Measurements from ENCODE around the gene TPRG1L.

The TPRG1L gene

DNA sequence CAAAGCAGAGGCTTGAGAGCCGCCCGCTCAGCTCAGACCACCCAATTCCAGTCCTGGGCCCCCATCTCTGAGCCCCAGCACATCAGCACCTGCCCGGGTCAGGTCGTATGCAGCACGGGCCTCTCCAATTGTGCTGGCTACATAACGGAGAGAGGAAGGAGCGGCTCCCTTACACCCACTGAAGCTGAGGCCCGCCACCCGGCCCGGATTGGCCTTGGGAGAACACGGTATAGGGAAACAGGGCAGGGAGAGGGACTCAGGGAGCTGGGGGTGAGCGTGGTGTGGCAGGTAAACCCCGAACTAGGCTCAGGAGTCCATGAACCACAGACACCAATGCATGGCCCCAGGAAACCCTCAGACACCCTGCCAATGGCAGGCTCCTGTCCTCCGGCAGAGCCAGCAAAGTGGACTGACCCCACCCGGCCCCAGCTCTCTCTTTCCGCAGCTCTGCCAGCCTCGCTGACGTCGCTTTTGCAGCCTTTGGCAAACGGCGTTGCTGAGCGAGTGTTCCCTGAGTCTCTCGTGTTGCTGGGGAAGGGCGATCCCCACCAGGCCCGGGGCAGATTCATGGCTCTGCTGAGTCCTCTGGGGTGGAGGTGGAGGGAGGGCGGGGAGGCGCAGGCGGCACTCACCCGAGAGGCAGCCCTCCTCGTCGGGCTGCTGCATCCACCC lies 30.0 kb upstream of the TPRG1L start:
- FAIRE-seq, result no peak

DNA sequence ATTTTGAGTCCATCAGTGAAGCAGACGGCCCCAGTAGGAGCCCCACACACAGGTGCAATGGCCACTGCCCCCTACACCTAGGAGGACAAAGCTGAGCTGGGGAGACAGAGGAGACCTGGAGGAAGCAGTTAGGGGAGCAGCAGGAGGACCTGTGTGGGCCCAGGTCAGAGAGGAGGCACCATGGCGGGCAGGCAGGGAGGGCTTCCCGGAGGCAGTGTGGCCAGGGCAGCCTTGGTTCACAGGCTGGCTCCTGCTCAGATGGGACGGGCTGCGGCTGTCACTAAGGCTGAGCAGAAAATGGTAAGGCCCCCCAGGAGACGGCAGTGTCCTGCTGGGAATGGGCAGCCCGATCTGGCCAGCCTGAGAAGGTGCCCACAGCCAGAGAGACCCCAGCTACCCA lies 28.9 kb upstream of the TPRG1L start:
- FAIRE-seq, result no peak

DNA sequence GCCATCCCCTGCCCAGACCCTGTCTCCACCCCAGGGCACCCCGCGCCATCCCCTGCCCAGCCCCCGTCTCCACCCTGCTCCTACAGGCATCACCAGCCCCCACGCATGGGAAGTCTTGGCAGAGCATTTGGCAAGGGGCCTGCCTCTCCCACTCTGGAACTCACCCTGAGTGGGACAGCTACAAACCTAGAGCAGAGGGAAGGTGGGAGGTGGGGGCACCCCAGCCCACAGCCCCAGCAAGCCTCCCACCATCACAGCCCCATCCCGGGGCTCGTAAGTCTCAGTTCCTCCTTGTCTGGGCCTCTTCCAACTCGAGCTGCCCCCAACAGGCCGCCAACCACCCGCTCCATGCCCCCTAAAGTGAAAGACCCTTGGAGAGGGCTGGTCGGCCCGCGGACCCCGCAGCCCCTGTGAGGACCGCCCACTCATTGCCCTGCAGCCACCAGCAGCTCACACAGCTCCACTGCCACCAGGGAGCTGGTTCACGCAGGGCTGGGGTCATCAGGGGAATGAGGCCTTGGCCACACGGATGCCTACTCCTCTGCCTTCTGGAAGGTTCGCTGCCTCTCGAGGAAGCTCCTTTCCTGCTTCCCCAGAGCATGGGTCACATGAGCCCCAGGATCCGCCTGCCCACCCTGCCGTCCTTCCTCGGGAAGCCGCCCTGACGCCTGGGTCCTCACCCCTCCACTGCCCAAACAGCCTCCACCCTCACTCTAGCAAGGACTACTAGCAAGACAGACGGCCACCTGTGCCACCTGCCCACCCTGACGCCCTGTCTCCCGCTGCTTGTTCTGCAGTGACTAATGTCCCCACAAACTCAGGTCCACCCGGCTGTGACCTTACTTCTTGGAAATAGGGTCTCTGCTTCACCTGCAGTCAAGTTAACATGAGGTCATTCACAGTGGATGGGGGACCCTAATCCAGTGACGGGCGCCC lies 27.9 kb upstream of the TPRG1L start:
- no peak for FAIRE-seq

DNA sequence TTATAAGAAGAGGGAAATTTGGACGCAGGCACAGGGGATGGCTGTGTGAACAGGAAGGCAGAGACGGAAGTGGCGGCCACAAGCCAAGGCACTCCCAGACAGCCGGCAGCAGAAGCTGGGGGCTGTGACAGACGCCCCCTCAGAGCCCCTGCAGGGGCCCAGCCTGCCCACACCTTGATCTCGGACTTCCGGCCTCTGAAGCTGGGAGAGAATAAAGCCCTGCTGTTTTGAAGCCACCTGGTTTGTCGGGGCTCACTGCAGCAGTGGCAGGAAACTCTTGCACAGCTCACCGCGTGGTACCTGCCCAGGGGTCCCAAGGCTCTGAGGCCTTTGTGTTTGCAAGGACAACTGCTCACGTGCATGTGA lies 27.2 kb upstream of the TPRG1L start:
- no peak for FAIRE-seq

DNA sequence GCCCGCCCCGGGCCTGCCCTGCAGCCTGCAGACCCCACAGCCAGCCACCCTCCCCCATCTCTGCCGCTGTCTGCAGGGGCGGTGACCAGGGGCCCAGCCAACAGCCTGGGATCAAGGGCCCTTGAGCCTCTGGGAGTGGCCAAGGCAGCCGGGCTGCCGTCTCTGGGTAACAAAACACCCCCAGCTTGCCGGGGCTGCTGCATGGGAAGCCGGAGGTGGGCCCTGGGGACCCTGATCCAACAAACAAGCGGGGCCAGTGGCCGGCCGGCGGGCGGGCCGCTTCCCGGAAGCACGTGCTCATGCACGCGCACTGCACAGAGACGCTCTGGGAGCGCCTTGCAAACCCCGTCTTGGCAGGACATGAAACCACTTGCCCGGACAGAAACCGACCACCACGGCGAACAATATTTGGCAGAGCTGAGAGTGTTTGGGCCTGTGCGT lies 26.7 kb upstream of the TPRG1L start:
- FAIRE-seq, result no peak

DNA sequence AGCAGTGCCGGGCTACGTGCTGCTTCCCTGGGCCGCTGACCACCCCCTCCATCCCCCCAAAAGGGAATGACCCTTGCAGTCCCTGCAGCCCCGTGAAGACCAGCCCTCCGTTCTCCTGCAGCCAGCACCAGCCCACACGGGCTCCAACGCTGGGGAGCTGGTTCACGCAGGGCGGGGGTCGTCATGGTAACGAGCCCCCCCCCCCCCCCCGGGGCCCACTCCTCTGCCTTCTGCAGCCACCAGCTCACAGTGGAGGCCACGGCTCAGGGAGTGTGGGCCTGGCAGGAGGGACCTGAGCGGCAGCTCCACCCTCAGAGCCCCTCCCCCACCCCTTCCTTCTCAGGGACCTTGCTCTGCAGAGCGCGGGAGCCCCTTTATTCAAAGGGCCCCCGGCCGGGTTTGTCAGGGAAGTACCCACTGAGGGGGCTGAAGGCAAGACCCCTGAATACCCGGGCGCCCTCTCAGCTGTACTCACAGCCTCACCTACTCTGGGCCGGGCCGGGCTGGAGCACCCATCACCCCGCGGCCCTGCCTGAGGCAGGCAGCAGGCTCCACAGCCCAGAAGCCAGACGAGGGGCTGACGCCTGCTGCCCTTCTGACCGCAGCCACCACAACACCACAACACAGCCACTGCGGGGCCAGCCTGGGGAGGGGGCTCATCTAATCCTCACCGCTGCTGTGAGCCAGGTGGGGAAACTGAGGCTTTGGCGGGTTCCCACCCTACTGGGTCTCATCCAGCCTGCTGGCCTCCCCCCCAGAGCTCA lies 26.1 kb upstream of the TPRG1L start:
- FAIRE-seq, result no peak

DNA sequence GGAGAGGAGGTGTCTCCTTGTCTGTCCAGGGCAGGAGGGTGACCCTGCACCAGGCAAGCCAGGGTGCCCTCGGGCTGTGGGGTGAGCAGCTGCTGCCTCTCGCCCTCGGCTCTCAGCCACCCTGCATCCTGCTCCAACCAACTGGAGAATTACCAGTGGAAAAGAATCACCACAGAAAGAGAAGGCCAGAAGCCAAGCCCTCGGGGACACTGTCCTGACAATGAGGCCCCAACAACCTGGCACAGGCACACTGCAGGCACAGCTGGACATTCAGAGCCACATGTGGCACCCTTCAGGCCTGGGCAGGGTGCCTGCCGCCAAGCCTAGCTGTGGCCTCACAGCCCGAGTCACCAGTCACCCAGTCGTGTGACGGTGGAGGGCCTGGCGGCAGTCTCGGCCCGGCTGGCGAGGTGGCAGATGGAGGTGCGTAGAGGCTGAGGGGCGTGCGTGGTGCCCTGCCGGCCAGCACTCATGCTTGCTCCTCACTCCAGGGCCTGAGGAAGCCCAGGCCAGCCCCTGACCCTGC lies 25.5 kb upstream of the TPRG1L start:
- FAIRE-seq, result no peak

DNA sequence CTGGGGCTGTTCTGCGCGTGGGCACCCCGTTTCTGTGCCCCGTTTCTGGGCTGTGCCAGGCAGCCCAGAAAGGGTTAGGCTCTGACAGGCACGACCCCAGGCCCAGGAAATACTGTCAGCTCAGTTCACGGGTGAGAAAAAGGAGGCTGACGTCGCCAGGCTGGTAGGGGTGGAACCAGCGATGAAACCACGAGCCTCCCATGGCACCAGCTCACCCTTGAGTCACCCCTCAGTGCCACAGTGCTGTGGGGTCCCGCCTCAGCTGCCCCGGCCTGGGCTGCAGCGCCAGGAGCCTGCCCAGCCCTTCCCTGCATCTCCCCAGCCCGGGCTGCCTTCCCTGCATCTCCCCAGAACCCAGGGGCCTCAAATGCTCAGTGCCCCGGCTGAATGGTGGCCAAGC lies 25.0 kb upstream of the TPRG1L start:
- FAIRE-seq, result no peak

DNA sequence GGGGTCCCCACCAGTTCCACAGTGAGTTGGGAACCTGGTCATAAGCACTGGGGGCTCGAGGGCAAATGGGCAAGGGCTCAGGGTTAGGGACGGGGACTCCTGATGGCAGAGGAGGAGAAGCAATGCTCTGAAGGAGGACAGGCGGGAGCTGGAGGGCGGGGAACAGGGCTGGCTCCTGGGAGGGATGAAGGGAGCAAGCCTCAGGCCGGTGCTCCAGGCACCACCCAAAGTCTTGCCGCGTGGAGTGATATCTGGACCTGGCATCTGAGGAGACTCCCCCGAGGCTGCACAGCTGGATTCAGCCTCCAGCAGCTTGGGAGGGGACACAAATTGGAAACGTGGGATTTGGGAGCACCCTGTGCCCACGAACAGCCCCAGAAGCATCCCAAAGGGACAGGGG lies 24.5 kb upstream of the TPRG1L start:
- no peak for FAIRE-seq

DNA sequence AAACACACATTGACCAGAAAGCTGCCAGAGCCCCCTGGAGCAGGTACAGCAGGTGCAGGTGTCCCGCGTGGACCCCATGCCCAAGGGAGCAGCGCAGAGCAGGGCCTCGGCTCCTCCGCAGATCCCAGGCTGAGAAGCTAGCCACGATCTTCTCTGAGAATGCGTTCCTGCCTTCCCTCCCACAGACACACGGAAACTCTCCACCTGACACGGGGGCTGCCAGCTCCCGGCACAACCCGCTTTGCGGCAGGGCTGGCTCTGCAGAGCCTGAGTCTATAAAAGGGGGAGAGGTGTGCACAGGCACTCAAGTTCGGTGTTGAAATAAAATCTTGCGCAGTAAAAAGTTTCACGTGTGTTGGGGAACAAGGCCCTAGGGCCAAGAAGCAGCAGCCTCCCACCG lies 23.1 kb upstream of the TPRG1L start:
- FAIRE-seq, result no peak

DNA sequence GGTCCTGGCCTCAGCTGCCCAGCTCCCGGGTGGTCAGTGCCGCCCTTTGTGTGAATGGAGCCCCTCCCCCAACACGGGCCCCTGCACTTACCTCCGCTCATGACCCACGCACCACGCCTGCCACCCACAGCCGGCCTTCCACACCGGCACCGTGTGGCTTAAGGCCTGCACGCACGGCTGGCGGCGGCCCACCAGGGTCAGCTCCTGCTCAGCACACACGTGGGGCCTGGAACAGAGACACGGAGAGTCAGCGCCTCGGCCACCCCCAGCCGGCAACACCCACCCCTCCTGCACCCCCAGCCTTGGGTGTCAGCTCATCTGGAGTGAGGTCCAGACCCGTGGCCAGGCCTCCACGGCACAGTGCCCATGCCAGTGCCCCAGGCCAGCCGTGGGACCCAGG lies 22.4 kb upstream of the TPRG1L start:
- no peak for FAIRE-seq

DNA sequence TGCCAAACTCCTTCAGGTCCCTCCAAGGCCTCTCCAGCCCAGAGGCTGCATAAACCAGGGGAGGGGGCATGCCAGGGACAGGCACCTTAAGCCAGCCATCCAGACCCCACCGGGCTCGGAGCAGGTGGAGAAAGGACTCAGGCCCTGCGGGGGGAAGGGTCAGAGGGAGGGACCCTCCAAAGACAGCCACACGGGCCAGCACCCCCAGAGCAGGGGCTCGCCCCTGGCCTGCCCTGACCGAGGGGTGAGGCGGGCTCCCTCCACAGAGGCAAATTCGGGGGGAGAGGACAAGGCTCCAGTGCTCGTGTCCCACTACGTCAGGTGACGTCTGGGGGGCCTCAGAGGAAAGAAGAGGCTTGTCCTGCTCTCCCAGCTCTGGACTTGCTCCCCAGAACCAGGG lies 21.7 kb upstream of the TPRG1L start:
- no peak for FAIRE-seq

DNA sequence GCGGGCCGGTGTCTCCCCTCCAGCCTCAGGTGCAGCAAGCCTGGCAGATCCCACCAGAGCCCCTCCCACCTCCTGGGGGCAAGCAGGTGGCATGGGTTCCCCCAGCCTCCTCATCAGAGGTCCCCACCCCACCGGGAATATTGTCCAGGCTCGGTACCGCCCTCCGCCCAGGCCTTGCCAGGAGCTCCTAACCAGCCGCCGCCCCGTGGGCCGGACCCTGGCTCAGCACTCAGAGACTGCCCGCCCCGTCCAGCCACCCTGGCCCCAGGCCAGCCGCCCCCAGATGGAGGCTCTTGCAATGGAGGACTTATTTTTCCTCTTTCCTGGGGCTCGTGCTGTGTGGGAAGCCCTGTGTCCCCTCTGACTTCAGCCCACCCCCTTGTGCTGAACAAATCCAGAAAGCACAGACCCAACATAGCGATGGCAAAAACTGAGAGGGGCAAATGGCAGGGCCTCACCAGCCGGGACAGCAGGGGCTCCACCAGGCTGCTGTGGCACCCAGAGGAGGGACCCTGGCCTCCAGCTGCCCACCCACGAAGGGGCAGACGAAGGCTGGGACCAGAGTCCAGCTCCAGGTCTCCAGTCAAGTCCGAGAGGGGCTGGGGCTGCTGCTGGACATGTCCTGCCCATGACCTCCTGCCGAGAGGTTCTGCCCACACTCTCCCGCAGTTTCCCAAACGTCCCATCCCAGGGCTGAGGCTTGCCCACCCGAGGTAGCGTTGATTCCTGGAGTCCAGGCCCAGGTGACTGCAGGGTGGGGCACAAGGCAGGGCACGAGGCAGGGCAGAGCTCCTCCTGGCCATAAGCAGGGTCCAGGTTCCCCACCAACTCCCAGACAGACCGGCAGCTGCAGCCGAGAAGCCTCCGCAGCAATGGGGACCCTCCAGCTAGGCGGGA lies 21.0 kb upstream of the TPRG1L start:
- FAIRE-seq, result no peak

DNA sequence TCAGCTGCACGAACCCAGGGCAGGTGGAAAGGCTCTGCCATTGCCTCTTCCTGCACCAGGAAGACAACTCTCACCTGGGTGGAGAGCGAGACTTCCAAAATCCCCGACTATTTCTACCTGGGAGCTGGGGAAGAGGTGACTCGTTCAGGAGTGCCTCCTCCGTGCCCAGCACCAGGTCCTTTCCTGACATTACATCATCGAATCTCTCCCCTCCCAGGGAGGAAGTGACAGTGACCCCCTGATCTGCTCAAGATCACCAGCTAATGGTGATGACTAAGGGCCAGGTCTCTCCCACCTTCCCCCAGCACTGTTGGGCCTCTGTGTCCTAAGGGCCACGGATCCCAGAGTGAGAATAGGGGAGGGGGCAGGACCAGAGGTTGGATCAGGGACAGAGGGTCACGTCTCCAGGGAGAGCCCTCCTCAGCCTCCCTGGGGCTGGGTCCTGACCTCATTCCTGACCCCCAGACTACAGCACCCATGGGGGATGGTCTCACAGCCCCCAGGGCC lies 20.3 kb upstream of the TPRG1L start:
- FAIRE-seq, result no peak

DNA sequence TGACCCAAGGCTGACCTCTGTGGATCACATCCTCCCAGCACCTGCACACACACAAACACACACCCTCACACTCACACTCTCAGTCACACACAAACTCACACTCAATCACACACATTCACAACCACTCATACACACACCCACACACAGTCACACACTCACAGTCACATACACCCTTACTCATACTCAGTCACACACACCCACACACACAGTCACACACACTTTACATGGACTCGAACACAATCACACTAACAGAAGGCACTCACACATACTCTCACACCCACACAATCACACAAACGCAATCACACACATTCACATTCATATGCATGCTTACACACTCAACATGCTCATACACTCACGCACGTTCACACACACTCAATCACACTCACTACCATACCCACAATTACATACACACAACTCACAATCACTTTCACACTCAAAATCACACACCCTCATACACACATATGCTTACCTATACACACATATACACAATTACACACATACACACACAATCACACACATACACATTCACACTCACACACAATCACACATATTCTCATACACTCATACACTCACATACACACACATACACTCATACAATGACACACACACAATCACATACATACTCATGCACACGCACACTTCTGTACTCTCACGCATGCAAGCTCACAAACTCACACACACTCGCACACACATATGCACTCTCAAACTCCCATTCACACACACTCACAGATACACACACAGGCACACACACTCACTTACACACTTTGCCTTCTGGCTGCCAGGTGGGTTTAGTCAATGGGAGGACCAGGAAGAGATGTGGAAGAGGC lies 19.6 kb upstream of the TPRG1L start:
- FAIRE-seq, result no peak

DNA sequence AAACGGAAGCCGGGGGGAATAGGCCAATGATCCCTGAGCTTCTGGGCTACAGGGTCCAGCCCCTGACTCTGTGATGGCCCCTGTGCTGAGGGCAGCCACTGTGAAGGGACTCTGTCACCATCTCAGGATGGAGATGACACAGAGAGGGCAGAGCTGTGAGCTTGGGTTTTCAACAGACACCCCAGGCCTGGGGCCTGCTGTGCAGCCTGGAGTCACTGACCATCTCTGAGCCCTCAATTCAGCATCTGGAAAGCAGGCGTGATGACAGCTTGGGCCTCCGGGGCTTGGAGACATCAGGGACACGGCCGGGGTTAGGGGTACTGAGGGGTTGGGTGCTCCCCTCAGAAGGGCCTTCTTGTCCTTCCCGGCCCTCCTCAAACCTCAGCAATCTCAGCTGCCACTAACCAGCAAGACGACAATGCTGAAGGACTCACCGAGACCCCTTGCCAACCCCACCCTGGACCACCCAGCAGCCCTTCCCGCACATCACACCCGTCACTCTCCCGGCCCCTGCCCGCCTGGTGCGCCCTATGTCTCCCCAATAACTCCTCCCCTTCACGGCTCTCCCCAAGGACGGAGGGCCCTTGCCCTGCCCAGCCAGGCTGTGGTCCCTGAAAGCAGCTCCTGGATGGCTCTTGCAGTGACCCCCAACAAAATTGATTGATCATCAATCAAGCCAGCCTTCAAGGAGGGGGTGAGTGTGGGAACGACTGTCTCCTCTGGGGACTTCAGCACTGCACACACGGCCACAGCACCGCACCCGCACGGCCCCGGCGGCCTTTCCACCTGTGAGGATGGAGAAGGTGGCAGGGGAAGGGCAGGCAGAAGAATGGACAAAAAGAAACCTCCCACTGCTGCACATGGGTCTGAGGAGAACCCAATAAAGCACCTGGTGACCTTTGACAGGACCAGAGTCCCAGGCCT lies 17.8 kb upstream of the TPRG1L start:
- no peak for FAIRE-seq

DNA sequence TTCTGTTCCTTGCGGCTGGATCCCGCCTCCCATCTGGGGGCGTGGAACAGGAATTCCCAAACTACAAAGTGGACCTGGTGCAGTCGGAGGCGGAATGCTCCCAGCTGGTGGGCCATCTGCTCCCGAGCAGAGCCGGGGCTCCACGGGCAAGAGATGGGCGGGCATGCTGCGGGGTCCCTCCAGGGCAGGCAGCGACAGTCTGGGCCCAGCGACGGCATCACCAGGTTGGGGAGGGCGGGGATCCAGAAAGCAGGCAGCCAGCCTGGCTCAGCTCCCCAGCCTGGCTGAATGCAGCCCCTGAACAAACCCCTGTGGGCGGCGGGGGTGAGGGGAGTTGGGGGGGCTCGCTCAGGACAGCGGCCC lies 17.1 kb upstream of the TPRG1L start:
- no peak for FAIRE-seq

DNA sequence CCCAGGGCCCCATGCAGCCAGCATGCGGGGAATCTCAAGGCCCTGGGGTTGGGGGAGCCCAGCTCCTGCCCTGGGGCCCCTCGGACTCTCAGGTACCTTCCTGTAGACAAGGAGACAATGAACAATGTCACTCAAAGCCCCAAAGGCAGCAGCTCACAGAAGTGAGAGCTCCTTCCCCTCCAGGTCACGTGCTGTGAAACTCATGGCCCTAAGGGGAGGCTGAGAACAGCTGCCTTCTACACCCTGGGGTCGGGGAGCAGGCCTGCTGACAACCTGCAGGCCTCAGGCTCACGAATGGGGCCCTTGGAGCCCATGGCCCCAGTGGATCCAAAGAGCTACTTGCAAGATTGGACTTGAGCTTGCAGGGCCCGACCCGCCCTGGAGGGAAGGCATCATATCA lies 16.7 kb upstream of the TPRG1L start:
- FAIRE-seq, result no peak

DNA sequence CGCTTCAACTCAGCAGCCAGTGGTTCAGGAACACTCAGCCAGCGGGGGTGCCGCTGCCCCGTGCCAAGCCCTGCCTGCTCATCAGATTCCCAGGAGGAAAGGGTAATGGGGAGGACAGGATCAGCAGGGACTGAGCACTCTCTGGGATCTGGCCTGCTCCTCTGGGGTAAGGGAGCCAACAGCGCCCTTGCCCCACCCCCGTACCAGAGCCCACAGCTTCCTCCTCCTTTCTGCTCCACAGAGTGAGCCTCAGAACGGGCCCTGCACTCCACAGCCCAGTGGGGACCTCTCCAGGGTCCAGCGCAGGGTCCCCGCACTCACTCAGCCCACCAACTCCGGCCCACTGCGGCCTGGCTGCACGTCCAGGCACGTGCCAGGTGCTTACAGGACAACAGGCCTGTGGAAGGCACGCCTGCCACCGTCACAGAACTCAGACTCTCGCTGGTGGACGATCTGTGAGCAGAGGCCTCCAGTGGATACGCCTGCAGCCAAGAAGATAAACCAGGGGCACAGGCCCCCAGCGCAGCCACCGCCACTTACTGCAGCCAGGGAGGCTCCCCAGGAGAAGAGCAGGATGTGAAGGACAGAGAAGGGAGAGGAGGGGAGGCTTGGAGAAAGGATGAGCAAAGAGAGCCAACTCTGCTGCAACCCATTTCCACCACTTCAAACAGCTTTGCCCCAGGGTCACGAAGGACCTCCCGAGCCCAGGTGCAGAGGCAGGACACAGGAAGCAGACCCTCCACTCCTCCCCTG lies 15.6 kb upstream of the TPRG1L start:
- FAIRE-seq, result no peak

Measured in G401.6 (cell line).